ENCODE measurements around the gene POU2F2.

Gene POU2F2

GRCh38 chr19:42099336-42099925 is 32.8 kb downstream of the POU2F2 start:
- DNase-seq, result no peak

GRCh38 chr19:42098781-42099180 is 33.5 kb downstream of the POU2F2 start:
- no peak for DNase-seq

GRCh38 chr19:42097461-42097860 is 34.8 kb downstream of the POU2F2 start:
- no peak for DNase-seq

DNA sequence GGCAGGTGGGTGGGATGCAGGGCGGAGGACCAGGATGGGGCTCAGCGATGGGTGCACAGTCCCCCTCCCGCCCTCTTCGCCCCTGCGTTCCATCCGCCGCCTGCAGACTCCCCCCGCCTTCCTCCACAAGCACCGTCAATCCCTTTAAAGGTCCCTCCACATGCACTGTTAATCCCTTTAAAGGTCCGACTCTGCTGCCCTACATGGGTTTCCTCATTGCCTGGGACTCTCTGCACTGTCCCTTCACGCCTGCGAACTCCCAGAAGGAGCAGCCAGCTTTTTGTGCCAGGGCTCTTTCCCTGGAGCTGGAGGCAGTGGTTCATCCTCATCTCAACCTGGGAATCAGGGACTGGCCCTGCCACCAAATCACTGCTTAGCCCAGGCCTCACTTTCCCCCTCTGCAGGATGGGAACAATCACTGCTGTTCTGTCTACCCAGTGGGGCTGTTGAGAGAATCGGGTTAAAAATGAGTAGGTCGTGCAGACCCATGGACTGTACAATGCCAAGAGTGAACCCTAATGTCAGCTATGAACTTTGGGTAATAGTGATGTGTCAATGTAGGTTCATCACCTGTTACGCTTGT is 35.9 kb downstream of the POU2F2 start:
- no peak for DNase-seq

DNA sequence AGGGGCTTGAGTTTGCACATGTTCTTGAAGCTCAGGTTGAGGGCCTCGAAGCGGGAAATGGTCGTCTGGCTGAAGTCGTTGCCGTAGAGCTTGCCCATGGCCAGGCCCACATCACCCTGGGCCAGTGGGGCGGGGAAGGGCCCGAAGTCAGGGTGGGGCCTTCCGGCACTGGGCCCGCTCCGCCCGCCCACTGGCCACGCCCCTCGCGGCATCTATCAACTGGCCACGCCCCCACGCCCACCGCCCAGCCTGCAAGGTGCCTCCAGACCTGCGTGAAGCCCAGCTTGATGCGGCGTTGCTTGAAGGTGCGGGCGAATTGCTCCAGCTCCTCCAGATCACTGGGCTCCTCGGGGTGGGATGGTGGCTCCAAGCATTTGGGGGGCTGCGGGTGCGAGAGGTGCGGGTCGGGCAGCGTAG is 36.4 kb downstream of the POU2F2 start:
- DNase-seq, result no peak

- DNase-seq, result no peak
Measured at GRCh38 chr19:42095142-42095813, 37.0 kb downstream of the POU2F2 start.

- DNase-seq, result no peak
Measured at GRCh38 chr19:42093926-42094325, 38.3 kb downstream of the POU2F2 start.

DNA sequence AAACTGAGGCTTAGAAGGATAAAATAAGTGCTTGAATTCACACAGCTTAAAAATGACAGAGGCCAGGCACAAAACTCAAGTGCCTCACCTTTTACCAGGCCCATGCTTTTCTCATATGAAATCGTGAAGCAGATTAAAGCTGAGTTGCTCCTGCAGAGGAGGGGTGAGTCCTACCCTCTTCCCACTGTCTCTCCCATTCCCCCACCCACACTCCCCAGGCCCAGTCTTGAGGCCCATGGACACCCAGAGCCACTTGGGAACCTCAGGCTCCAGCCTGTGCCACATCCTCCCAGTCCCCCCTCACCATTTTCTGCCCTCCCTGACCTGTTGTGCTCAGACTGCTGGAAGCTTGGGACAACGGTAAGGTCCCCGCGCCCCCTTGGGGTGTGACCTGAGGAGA is 38.7 kb downstream of the POU2F2 start:
- no peak for DNase-seq

DNA sequence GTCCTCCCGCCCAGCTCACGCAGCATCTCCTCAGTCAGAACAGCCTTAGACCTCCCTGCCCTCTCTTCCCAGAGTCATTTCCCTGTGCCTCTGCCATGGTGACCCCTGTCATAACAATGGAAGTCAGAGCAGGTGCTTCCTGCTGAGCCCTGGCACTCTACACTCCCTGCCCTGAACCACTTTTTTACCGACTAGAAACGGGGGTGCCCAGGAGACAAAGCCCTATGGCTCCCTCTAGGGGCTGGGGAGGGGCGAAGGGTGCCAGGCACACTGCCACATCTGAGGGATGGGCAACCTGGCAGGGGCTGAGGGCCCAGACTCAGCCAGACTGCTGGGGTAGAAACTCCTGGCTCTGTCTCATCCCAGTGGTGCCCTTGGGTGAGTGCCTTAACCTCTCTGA is 39.9 kb downstream of the POU2F2 start:
- DNase-seq, result no peak

DNA sequence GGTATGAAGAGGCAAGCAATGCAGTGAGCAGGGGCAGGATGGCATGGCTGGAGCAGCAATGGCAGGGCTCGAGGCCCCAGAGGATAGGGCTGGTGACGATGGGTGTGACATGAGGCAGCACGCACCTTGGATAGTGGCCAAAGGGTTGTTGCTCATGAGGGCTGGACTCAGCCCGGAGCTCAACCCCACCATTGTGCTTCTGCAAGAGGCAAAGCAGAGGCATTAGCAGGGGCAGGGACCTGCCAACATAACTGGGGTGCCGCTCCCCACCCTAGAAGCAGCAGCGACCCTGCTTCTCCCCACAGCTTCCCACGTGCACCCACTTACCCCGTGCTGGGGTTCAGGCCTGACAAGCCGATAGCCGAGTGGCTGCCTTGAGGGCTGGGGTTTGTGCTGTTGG is 40.5 kb downstream of the POU2F2 start:
- no peak for DNase-seq

GRCh38 chr19:42091300-42091699 is 40.9 kb downstream of the POU2F2 start:
- DNase-seq, result no peak

GRCh38 chr19:42090672-42091071 is 41.6 kb downstream of the POU2F2 start:
- no peak for DNase-seq

DNA sequence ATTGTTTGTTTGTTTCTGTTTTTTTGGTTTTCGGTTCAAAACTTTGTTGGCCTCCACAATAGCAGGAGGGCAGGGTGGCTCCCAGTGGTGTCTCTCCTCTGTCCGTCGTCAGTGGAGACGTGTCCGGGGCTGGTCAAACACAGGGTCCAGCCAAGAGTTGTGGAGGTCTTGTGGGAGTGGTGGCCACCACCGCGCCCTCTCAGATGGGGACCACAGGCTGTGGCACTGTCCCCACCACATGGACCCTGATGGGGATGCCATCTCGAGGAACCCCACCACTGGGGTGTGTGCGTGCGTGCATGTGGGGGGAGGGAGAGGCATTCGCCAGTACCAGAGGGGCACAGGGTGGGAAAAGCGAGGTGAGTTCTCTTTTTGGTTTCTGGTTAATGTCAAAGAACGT is 42.5 kb downstream of the POU2F2 start:
- DNase-seq, result no peak

- no peak for DNase-seq
Measured at GRCh38 chr19:42089191-42089750, 43.0 kb downstream of the POU2F2 start.

- DNase-seq, result no peak
Measured at GRCh38 chr19:42088471-42089190, 43.6 kb downstream of the POU2F2 start.

DNA sequence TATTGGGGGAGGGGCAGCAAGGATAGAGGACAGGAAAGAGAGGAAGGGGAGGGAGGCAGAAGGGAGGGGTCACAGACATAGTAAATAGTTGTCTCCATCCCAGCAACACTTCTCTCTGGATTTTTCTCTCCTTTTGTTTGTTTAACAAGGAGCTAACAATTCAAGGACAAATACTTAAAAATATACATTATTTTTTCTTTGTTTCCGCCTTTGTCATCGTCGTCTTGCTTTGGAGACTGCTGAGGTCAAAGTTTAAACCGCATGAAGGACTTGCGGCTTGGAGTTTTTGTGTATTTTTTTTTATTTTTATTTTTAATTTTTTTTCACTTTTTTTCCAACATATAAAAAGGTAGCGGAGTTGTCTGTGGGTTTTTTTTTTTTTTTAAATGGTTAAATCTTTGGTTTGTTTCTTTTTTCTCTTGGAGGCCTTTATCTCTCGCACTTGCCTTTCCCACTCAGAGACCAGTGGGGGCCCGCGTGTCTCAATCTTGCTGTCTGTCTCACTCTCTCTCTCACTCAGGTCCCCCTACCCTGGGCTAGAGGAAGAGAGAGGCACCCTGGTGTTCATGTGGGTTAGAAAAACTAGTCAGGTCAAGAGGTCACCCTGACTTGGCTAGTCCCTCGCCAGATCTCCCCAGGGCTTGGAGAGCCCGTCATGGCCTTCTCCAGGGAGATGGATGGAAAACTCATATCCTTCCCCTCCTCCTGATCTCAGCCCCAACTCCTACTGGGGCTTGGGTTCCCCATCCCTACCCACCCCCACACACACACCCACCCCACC is 45.3 kb downstream of the POU2F2 start:
- no peak for DNase-seq

DNA sequence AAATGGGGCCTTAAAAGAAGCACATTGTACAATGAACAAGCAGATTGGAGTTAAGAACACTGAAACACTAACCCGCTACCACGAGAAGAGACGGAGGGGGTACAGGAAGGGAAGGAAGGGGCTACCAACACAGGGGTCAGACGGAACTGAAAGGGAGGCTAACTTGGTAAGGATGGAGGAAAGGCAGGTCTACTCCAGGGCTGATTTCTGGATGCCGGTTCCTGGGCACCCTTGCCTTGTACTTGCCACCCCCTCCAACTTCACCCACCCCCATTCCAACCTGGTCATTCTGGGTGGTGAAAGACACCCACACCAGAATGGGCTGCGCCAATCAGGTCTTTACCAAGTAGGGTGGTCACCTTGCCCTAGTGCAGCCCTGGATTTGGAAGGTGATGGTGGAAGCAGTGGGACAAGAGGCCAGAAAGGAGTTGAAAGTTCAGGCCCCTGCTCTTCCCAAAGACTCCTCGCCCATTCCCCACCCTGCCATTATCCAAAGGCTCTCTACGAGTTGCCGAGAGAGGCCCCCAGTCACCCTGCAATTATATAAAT is 46.0 kb downstream of the POU2F2 start:
- DNase-seq, result no peak

DNA sequence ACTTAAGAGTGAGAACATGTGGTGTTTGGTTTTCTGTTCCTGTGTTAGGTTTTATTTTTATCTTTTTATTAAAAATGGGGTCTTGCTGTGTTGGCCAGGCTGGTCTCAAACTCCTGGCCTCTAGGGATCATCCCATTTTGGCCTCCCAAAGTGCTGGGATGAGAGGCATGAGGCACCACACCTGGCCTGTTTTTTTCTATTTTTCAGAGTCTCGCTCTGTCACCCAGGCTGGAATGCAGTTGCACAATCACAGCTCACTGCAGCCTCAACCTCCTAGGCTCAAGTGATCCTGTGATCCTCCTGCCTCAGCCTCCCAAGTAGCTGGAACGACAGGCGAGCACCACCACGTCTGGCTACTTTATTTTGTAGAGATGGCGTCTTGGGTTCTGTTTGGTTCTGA is 48.7 kb downstream of the POU2F2 start:
- no peak for DNase-seq

DNA sequence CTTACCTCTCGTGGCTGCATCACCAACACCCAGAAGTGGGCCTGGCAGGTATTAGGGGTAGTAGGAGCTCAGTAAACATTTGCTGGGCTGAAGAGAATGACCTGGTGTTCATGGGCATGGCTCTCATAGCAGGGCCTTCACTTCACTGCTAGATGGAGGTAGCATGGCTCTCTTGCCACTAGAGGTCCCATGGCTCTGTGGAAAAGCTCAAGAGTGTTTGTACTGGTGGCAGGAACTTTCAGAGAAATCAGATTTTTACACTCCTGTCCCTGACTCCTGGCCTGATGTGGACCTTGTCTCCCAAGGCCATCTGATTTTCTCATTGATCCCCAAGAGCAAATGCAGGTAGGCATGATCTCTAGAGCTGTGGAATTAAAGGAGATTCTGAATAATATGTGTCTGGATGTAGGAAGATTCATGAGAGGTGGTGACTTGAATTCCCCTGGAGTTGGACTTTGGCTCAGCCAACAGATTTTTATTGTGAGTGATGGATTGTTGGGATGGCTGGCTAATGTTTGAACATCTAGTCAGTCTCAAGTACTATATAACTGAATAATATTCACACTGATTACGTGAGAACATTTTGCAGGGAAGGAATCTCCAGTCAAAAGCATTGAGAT is 50.6 kb downstream of the POU2F2 start:
- no peak for DNase-seq

GRCh38 chr19:42080764-42081375 is 51.4 kb downstream of the POU2F2 start:
- no peak for DNase-seq
